Activated CD8-positive, alpha-beta memory T cell treated with anti-CD3 and anti-CD28 coated beads for 36 hours (primary cell): ENCODE results near the gene ITGAD. TPM values are rescaled to one million over a fixed set of nuclear protein-coding genes. Genes with fewer than 3 reads are reported as not detected.

ENCODE experiments used
- CTCF ChIA-PET: fragments of 350-600 bp; sonication (Branson Sonifier 250); formaldehyde crosslinking; loops from one replicate; lab custom pipeline; 2021; ENCODE audit warnings: antibody characterized with exemption; lab: Charles Lee
- POLR2A ChIA-PET: fragments of 350-600 bp; sonication (Branson Sonifier 250); formaldehyde crosslinking; loops from one replicate; lab custom pipeline; 2021; ENCODE audit warnings: antibody characterized with exemption; lab: Charles Lee
- total RNA-seq, 2 experiments: library from RNA; stranded (reverse); gene quantifications; one replicate each; pipeline ENCODE4 v1.2.3, GENCODE V29; 2021

The ITGAD gene
- total RNA-seq, 2 experiments from 2014 or later, result not detected

GRCh38 chr16:31362476-31363405 is 30.4 kb upstream of the ITGAD start:
- ChIA-PET CTCF (no interaction called here), POLR2A (no interaction called here)

GRCh38 chr16:31363721-31364120 is 29.4 kb upstream of the ITGAD start:
- CTCF ChIA-PET, result no interaction called here
- POLR2A ChIA-PET, result interaction anchor here (0.6 kb wide), 1 partner anchor 179 kb away, joined by 4 read pairs; no protein-coding TSS in a partner anchor

- POLR2A ChIA-PET, result interaction anchor here (0.6 kb wide), 1 partner anchor 180 kb away, joined by 4 read pairs; no protein-coding TSS in a partner anchor
- CTCF ChIA-PET, result no interaction called here
Measured at GRCh38 chr16:31364421-31364820, 28.7 kb upstream of the ITGAD start.

GRCh38 chr16:31365131-31365865 is 27.8 kb upstream of the ITGAD start:
- CTCF ChIA-PET, result interaction anchor here (0.9 kb wide), 1 partner anchor 10 kb away, joined by 3 read pairs; no protein-coding TSS in a partner anchor
- POLR2A ChIA-PET, result interaction anchor here (0.5 kb wide), 1 partner anchor 223 kb away, joined by 4 read pairs; no protein-coding TSS in a partner anchor

- ChIA-PET CTCF (no interaction called here), POLR2A (no interaction called here)
Measured at GRCh38 chr16:31367853-31368252, 25.3 kb upstream of the ITGAD start.

- ChIA-PET POLR2A (no interaction called here), CTCF (interaction anchor here (0.6 kb wide), 1 partner anchor 246 kb away, joined by 3 read pairs; no protein-coding TSS in a partner anchor)
Measured at GRCh38 chr16:31371008-31371407, 22.1 kb upstream of the ITGAD start.

GRCh38 chr16:31371619-31372484 is 21.3 kb upstream of the ITGAD start:
- CTCF ChIA-PET, result interaction anchor here (0.6 to 0.8 kb wide), 2 partner anchors 11 to 110 kb away, joined by 3 to 4 read pairs; no protein-coding TSS in a partner anchor
- POLR2A ChIA-PET, result no interaction called here

- ChIA-PET POLR2A (no interaction called here), CTCF (no interaction called here)
Measured at GRCh38 chr16:31373235-31373634, 19.9 kb upstream of the ITGAD start.

GRCh38 chr16:31375231-31375630 is 17.9 kb upstream of the ITGAD start:
- CTCF ChIA-PET, result interaction anchor here (1.6 kb wide), 1 partner anchor 10 kb away, joined by 3 read pairs; no protein-coding TSS in a partner anchor
- POLR2A ChIA-PET, result no interaction called here

GRCh38 chr16:31376705-31377104 is 16.4 kb upstream of the ITGAD start:
- CTCF ChIA-PET, result interaction anchor here (1.1 kb wide), 1 partner anchor 16 kb away, joined by 3 read pairs; no protein-coding TSS in a partner anchor
- POLR2A ChIA-PET, result no interaction called here

- ChIA-PET POLR2A (no interaction called here), CTCF (no interaction called here)
Measured at GRCh38 chr16:31377210-31377903, 15.8 kb upstream of the ITGAD start.

- CTCF ChIA-PET, result interaction anchor here (1.3 kb wide), 1 partner anchor 22 kb away, joined by 6 read pairs; no protein-coding TSS in a partner anchor
- POLR2A ChIA-PET, result no interaction called here
Measured at GRCh38 chr16:31380201-31380600, 12.9 kb upstream of the ITGAD start.

GRCh38 chr16:31382485-31383161 is 10.5 kb upstream of the ITGAD start:
- ChIA-PET POLR2A (interaction anchor here (0.5 to 1.7 kb wide), 4 partner anchors 23 to 199 kb away, joined by 3 to 10 read pairs (median 7); no protein-coding TSS in a partner anchor), CTCF (interaction anchor here (0.7 to 2.0 kb wide), 14 partner anchors 10 to 240 kb away, joined by 3 to 11 read pairs (median 3); partner anchors contain the start of genes ITGAD, PYCARD and ZNF843)

- POLR2A ChIA-PET, result interaction anchor here (1.1 to 1.9 kb wide), 5 partner anchors 36 to 205 kb away, joined by 3 to 4 read pairs (median 4); partner anchors contain the start of genes ARMC5 and FUS
- CTCF ChIA-PET, result interaction anchor here (1.0 to 1.6 kb wide), 2 partner anchors 54 to 66 kb away, joined by 4 read pairs; no protein-coding TSS in a partner anchor
Measured at GRCh38 chr16:31385680-31386079, 7.5 kb upstream of the ITGAD start.

- POLR2A ChIA-PET, result interaction anchor here (0.5 to 1.9 kb wide), 6 partner anchors 33 to 206 kb away, joined by 3 to 6 read pairs (median 4); partner anchors contain the start of genes ARMC5 and FUS
- CTCF ChIA-PET, result interaction anchor here (0.6 to 1.6 kb wide), 5 partner anchors 33 to 72 kb away, joined by 3 to 4 read pairs (median 3); no protein-coding TSS in a partner anchor
Measured at GRCh38 chr16:31386157-31386984, 6.8 kb upstream of the ITGAD start.

GRCh38 chr16:31388535-31388934 is 4.6 kb upstream of the ITGAD start:
- CTCF ChIA-PET, result no interaction called here
- POLR2A ChIA-PET, result no interaction called here
